Epithelial cell of proximal tubule (primary cell): ENCODE measurements around the gene NDUFAF8. TPM values are rescaled to one million over a fixed set of nuclear protein-coding genes. Genes with fewer than 3 reads are reported as not detected.

Source experiments
- DNase-seq: peaks from one replicate; pipeline ENCODE4 v3.0.0-alpha.2; 2011; ENCODE audit warnings: low read depth
- H3K4me3 ChIP-seq: 2 replicates; pipeline ENCODE4 v1.5.1; 2011; ENCODE audit warnings: low read depth, mild to moderate bottlenecking, low read length
- total RNA-seq: library from RNA; depleted of rRNA; stranded (reverse); fragments of >200 nt; gene quantifications from 2 replicates; pipeline ENCODE4 v1.2.3, GENCODE V29; 2015
- TF ChIP-seq, protein P1 (sequence below): conservative IDR thresholded peaks from 2 replicates; pipeline ENCODE4 v1.5.1; 2012; ENCODE audit warnings: low read depth, mild to moderate bottlenecking, low read length

Gene NDUFAF8, protein sequence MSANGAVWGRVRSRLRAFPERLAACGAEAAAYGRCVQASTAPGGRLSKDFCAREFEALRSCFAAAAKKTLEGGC
- total RNA-seq: 51.9 and 72.3 TPM in 2 replicates

DNA sequence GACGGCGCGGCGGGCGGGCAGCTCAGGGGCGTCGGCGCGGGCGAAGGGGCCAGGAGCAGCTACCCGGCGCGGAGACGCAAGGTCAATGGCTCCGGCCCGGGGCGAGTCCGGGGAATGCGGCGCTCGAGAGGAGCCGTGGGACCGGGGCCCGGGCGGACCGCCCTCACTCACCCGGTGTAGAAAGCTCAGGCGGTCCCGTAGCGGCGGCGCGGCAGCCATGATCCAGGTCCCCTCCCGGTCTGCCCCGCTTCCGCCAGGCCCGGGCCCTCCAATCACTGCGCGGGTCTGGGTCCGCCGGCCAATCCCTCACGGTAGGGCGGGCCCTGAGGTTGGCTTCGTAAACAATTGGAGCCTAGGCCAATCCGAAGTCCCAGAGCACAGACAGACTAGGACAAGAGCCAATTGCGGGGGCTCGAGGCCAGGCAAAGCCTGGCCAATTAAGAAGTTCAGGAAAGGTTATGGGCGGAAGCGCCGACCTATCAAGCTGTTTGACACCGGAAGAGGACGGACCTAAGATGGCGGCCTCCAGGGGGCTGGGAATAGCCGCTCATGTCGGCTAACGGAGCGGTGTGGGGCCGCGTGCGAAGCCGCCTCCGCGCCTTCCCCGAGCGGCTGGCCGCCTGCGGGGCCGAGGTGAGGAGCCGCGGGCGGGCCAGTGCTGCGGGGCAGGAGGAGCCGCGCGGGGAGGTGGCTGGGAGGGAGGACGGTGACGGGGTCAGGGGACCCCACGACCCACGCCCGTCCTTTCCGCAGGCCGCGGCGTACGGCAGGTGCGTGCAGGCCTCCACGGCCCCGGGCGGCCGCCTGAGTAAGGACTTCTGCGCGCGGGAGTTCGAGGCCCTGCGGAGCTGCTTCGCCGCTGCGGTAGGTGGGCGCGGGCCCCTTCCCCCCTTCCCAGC, at the start of gene NDUFAF8, which contains the start of gene TEPSIN:
Gene NDUFAF8, plus strand, starts transcription at position 504 of the 899 bp plus-strand sequence. Its CDS starts 46 bp downstream, at position 550.
Gene TEPSIN, minus strand, starts transcription at position 241 of the 899 bp plus-strand sequence. Its CDS starts 22 bp downstream, at position 219.
- peak within 1 kb of the TSS; percentile 94 for H3K4me3 ChIP-seq
- DNase-seq: peak; percentile 93

DNA sequence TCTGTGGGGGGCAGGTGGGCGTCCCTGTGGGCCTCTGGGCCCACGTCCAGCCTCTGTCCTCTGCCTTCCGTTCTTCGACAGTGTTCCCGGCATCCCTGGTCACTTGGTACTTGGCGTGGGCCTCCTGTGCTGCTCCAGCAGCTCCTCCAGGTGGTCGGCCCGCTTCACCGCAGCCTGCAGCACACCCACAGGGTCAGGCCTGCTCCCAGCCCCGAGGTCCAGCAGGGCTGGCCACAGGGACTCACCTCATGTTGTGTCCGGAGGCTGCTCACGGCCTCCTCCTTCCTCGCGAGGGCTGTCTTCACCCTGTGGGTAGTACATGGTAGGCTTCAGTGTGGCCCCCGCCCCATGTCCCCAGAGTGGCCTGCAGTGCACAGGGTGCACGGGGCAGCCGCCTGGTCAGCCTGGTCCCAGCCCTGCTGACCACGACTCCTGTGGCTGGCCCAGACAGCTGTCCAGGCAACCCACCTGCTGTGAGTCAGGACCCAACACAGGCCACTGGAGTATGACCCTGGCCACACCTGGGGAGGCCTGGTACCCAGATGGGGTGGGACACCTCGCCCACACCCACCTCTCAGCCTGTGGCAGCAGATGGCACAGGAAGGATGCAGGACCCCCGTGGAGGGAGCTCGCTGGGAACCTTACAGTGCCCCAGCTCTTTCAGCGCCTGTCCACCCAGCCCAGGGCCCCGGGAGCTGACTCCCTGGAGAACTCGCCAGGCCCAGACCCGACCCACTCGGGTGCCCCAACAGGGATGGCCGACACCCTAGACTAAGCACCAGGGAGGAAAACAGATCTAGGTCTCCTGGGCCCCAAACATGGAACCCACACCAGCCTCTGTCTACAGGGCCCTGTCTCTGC, 49.2 kb upstream of the NDUFAF8 start:
- no peak for DNase-seq
- TF ChIP-seq, protein P1, sequence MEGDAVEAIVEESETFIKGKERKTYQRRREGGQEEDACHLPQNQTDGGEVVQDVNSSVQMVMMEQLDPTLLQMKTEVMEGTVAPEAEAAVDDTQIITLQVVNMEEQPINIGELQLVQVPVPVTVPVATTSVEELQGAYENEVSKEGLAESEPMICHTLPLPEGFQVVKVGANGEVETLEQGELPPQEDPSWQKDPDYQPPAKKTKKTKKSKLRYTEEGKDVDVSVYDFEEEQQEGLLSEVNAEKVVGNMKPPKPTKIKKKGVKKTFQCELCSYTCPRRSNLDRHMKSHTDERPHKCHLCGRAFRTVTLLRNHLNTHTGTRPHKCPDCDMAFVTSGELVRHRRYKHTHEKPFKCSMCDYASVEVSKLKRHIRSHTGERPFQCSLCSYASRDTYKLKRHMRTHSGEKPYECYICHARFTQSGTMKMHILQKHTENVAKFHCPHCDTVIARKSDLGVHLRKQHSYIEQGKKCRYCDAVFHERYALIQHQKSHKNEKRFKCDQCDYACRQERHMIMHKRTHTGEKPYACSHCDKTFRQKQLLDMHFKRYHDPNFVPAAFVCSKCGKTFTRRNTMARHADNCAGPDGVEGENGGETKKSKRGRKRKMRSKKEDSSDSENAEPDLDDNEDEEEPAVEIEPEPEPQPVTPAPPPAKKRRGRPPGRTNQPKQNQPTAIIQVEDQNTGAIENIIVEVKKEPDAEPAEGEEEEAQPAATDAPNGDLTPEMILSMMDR: no peak
- no peak overlapping the region for H3K4me3 ChIP-seq

More for the DNA sequence above, at the start of gene NDUFAF8, which contains the start of gene TEPSIN:
- TF ChIP-seq, protein P1: no peak

DNA sequence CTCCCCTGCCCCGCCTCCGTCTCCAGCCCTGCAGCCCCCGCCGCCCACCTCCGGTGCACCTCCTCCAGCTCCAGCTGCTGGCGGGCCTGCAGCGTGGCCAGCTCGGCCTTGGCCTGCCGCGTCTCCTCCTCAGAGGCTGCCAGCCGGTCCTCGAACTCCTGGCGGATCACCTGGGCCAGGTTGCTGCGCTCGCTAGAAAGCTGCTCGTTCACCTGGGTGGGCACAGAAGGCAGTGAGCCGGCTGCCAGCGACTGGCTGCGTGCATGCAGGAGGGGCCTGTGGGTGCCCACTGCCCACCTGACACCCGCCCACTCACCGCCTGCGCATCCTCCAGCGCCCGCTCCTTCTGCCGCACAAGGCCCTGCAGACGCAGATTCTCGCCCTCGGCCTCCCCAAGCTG, 48.5 kb upstream of the NDUFAF8 start:
- no peak overlapping the region for H3K4me3 ChIP-seq
- TF ChIP-seq, protein P1: no peak
- no peak for DNase-seq

DNA sequence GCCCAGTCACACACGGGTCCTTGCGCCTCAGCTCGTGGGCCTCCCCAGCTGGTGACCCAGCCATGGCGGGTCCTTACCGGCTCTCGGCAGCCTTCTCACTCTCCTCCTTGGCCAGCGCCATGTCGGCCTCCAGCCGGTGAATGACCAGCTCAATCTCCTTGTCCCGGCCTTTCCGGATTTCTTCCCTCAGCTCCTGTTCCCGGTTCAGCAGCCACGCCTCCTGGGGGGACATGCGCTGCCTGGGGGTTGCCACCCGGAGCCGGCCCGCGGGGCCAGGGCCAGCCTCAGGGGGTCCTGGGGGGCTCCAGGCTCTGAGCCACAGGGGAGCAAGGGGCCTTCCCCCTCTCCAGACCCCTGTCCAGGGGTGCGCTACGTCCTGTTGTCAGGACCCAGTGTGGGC, 48.0 kb upstream of the NDUFAF8 start:
- DNase-seq: no peak
- no peak overlapping the region for H3K4me3 ChIP-seq
- TF ChIP-seq, protein P1: no peak

DNA sequence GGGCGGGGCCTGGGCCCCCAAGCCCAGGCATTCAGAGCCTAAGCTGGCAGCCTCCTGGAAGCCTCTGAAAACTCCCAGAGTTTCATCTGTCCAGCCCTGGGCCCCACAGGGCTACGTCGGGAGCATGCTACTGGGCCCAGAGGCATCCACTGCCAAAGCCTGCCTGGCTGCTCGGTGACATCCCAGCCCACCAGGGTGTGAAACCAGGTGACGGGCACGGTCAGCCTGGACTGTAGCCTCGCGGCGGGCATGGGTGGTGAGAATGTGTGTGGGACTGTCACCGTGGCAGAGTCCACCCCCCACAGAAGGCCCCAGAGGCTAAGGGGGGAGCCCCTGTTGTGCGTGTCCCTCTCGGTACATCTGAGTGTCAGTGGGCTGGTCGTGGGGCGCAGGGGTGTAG, 47.5 kb upstream of the NDUFAF8 start:
- TF ChIP-seq, protein P1: no peak
- no peak for DNase-seq
- H3K4me3 ChIP-seq: no peak overlapping the region

DNA sequence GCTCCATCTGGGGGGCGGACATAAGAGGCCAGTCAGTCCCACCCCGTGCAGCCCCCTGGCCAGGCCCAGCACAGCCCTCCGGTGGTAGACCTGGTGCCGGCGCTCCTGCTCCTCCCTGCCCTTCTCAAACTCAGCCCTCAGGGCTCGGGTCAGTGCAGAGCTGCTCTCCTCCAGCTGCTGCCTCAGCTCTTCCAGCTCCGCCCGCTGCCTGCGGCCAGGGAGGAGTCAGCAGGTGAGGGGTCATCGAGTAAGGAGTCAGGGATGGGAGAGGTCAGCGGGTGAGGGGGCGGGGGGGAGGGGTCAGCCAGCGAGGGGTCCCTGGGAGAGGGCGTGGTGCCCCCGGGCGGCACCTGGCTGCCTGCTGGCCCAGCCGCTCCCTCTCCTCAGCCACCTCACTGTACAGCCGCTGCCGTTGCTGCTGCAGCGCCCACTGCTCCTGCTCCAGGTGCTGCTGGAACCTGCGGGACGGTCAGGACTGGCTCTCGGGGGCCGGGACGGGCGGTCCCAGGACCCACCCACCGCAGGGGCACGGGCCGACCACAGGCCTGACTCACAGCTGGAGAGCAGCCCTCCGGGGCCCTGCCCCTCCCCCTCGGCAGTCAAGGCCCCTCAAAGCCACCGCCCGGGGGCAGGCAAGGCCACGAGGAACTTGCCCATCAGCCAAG, 46.6 kb upstream of the NDUFAF8 start:
- DNase-seq: no peak
- H3K4me3 ChIP-seq: no peak overlapping the region
- TF ChIP-seq, protein P1: no peak
